ENCODE data around the gene ANKRD44.
A peak's percentile ranks its signal among the peaks of the same experiment; 100 is the strongest.
"Not testable (repeated sequence)": the region's sequence is repeated elsewhere in the genome, so short reads cannot be mapped to it uniquely, and the experiment has no call there.

The ANKRD44 gene

DNA sequence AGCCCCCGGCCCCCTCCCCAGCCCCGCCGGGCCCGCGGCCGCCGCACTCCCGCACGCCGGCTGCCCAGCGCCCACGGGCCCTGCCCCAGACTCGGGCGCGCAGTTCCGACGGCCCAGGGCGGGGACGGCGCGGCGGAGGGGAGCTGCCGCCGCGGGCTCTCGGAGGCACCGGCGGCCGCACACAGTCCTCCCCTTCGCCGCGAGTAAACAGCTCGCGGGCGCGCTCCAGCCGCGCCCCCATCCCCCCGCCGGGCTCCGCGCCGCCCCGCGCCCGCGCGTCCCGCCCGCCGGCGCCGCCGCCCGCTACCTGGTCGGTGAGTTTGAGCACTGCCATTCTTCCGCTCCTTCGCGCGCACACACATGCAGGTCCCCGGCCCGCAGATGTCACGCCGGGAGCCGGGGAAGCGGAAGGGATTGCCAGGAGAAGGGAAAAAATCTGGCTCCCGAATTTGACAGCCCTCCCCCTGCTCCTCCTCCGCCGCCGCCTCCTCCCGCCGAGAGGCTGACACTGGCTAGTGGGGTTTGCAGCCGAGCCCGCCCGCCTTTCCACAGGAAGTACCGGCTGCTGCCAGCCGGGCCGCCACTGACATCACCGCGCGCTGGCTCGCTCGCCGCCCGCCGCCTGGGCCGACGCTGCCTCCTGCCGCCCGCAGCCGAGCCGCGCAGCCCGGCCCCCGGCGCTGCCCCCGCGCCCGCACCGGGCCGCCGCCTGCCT, at the start of gene ANKRD44:
Gene ANKRD44, minus strand, starts transcription at position 510 of the 715 bp plus-strand sequence. Its CDS starts 176 bp downstream, at position 334.
- DNase-seq, result peak; percentile 90
- peak; percentile 74 for ATAC-seq

DNA sequence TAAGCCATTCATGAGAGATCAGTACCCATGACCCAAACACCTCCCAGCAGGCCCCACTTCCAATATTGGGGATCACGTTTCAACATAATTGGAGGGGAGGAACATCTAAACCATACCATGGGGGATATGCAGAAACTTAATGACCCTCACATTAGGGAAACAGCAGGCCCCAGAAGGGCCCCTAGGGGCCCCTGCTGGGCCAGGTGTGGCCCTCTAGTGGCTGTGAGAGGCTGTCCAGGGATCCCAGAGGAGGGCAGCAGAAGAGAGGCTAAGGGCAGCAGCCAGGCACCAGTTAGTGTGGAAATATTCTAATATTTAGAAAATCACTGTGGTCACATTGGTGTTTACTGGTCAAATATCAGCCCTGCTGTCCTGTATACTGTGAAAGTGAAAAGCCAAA, 49.3 kb upstream of the ANKRD44 start:
- DNase-seq (no peak), ATAC-seq (no peak)

DNA sequence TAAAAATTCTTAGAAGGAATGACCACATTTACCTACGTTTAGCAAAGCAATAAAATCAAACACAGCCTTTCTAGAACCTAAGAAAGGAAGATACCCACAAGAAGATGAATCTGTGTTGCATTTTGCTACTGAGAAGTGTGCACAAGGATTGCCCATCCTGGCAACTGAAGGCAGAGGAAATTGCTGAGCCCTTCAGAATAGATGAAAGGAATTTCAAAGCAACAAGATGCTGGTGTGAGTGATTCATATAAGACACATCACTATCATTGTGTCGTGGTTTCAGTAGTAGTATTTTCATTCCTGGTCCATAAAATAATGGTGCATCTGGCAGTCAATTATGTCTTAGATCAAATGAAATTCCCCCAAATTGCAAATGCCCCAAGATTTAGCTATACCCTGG, 48.4 kb upstream of the ANKRD44 start:
- DNase-seq, result no peak
- peak; percentile 69 for ATAC-seq

DNA sequence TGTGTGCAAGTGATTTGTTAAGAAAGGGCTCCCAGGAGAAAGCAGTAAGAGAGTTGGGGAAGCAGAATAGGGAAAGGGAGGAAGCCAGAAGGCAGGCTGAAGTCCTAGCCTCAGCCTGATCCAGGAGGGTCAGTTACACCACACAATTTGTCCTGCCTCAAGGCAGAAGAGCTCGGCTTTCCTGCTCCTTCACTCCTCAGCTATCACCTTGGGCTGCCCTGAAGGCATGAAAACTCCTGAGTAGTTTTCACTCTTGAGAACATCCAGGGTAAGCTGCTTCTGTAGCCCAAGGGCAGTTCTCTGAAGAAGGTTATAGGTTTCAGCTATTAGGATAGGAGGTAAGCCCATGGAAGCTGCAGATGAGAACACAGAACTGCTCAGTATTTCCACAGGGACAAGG, 47.4 kb upstream of the ANKRD44 start:
- no peak for DNase-seq
- ATAC-seq, result no peak

DNA sequence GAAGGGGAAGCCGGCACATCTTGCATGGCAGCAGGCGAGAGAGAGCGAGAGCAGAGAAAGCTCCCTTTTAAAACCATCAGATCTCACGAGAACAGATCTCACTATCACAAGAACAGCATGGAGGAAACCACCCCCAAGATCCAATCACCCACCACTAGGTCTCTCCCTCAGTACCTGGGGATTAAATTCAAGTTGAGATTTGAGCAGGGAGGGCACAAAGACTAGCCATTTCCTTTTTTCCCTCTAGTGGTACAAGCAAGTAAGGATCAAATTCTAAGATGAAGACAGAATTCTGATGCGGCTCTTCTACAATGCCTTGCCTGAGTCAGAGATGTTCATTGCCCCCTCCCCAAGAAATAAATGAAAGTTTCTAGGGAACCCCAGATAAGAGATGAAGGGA, 45.6 kb upstream of the ANKRD44 start:
- DNase-seq (no peak), ATAC-seq (no peak)

DNA sequence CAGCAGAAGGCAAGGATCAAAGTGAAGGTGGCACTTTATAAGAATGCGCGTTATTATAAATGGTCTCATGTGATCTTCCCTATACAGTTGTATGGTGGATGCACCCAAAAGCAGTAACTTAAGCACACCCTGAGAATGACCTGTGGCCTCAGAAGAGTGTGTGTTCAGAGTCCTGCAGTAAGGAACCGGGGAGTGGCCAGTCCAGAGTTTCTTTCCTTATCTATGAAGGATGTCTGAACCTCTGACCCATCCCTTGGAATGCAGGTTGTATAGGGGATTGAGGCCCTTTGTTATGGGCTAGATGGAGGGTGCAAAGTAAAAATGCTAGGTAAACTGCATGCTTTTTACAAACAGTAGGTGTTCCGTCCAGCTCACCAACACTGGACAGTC, 43.6 kb upstream of the ANKRD44 start:
- no peak for DNase-seq

DNA sequence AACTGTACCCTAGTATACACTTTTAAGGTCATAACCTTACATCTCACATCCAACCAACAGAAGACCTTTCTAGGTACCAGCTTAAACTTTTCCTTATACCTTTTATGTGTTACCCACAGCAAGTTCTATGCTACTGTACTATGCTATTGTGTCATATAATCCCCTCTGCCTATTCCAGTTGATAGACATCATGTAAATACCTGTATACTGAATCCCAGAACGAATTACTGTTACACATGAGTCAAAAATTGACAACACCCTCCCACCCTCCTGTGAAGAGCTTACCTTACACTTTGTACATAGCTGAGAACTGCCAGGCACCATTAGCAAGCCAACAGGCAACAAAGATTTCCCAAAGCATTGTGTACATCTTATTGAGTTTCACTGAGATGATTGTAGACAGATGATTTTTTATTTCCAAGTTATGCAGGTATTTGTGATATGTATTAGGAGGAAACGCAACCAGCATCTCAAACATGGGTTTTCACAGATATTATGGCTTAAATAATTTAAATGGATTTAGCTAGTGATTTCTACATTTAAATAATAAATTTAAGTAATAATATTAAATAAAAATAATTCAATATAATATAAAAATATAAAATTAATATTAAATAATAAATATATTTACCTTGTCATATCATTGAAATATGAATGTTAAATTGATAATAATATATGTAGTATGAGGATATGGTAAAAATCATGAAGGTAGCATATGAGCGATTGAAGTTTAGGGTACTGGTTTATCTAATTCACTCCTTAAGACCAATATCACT, 43.0 kb upstream of the ANKRD44 start:
- ATAC-seq (peak; percentile 29), DNase-seq (no peak)

More for the DNA sequence above, 43.6 kb upstream of the ANKRD44 start:
- no peak for ATAC-seq

DNA sequence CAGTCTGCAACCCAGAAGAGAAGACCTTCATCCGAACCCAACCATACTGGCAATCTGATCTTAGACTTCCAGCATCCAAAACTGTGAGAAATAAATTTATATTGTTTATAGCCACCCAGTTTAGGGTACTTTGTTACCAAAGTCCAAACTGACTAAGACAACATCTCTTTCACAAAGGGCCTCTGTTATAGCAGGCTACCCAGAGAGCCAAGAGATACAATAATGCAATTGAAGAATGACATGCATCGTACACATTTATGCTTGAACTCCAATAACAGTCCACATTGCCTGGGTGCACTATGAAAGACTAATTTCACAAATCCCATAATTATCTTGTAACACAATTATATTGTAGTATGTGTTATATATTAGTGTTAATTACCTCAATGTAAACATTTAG, 39.1 kb upstream of the ANKRD44 start:
- no peak for DNase-seq

DNA sequence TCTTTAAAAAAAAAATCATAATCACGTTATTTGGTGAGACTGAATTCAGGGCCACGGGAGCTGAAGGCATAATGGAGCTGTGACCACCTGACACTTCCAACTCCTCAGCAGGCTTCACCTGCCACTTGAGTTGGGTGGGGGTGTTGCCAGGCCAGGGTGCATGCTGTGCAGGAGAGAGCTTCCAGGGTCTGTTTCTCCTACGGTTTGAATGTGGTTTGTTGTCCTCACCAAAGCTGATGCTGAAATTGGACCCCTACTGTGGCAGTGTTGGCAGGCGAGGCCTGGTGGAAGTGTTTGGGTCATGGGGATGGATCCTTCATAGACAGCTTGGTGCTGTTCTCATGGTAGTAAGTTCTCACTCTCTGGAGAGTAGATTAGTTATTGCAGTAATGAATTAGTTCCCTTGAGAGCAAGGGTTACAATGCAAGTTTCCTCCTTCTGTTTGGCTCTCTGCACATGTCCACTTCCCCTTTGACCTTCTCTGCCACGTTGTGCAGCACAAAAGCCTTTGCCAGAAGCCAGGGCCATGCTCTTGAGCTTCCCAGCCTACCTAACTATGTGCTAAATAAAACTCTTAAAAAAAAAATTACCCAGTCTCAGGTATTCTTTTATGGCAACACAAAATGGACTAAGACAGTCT, 38.3 kb upstream of the ANKRD44 start:
- ATAC-seq (no peak), DNase-seq (no peak)

More for the DNA sequence above, 39.1 kb upstream of the ANKRD44 start:
- no peak for ATAC-seq

DNA sequence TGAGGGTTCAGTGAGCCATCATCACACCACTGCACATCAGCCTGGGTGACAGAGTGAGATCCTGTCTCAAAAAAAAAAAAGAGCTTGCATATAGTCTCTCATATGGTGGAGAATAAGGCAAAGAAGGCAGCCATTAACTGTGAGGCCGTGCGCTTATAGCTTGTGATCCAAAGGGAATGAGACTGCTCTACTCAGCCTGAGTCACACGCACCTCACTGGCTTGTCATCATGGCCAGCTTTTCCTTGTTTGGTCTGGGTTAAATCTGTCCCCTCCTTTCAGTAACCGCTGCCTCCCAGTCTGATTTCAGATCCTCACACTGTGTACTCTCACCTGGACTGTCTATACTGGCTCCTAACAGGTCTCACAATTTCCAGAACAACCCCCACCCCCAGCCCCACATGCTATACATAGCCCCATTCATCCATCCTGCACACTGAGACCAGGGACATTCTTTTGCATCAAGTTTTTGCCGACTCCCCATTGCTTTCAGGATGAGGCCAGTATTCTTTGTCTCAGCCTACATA, 35.3 kb upstream of the ANKRD44 start:
- ATAC-seq (no peak), DNase-seq (no peak)

DNA sequence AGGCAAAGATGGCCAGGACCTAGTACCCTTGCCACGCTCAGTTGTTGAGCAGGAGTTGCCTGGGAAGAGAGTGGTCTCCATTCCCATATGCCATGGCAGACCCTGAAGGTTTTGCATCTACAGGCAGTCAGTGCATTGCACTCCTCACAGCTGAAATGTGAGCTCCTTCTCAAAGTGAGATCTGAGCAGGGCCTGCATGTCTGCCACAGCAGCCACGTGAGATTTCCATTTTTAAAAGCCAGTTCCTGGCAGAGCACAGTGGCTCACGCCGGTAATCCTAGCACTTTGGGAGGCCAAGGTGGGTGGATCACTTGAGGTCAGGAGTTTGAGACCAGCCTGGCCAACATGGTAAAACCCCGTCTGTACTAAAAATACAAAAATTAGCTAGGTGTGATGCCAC, 33.4 kb upstream of the ANKRD44 start:
- peak; percentile 45 for ATAC-seq
- DNase-seq, result not testable (repeated sequence)

DNA sequence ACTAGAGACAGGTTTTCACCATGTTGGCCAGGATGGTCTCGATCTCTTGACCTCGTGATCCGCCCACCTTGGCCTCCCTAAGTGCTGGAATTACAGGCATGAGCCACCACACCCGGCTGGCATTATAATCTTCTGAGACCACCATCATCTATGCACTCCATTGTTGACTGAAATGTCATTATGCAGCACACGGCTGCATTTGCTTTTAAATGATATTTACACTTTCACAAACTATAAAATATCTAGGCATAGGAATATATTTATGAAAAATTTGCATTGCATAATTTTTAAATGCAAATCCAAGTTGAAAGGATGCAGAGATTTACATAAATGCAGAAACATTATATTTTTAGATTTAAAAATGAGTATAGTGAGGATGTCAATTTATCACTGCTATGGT, 30.0 kb upstream of the ANKRD44 start:
- ATAC-seq, result no peak
- no peak for DNase-seq

DNA sequence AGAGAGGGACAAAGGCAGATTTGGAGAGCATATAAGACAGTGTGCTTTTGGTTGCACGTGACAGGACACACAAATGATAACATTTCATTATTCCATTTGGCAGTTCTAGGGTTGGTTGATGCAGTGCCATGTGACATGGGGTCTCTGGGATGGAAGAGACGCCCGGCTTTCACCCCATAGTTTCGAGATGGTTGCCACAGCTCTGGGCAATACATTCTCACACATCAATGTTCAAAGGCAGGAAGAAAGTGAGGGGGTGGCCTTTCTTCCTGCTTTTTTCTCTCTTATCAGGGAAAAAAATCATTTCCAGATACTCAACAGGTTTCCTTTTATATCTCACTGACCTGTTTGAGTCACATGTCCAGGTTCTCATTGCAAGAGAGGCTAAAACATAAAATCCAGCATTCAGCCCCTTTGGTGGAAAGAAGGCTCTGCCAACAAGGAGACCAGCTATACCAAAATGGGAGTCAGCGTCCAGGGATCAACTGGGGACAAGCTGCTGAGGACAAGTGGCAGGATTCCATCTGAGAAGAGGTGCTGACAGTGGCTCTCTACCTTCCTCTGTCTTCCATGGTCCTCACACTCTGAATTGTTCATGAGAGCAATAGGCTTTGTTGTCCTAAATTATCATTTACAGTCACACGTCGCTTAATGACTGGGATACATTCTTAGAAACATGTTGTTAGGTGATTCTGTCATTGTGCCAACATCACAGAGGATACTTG, 29.1 kb upstream of the ANKRD44 start:
- ATAC-seq (no peak), DNase-seq (no peak)

DNA sequence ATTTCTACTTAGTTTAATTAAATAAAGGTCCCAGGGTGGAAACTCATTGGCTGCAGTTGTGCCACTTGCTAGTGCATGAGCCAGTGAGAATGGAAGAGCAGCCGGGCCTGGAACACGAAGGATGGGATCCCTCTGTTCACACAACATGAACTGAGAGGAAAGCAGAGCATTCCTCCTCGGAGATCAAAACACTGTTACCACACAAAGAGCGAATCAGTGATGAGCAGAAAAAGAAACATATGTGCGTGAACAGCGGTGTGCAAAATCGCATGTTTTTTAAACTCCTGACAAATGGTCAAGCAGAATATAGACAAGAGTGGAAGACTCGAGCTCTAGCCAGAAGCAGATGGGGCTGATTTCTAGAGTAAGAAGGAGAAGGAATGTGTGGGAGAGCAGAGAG, 28.4 kb upstream of the ANKRD44 start:
- ATAC-seq (no peak), DNase-seq (no peak)

DNA sequence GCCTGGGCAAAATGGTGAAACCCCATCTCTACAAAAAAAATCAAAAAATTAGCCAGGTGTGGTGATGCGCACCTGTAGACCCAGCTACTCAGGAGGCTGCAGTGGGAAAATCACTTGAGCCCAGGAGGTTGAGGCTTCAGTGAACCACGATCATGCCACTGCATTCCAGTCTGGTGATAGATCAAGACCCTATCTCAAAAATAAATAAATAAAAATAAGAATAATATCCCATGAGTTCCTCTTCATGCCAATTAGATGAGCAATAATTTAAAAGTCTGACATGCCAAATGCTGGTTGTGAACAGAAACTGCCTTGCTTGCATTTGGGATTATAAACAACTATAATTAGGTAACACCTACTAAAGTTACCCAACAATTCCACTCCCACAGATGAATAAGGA, 22.1 kb upstream of the ANKRD44 start:
- ATAC-seq, result no peak

DNA sequence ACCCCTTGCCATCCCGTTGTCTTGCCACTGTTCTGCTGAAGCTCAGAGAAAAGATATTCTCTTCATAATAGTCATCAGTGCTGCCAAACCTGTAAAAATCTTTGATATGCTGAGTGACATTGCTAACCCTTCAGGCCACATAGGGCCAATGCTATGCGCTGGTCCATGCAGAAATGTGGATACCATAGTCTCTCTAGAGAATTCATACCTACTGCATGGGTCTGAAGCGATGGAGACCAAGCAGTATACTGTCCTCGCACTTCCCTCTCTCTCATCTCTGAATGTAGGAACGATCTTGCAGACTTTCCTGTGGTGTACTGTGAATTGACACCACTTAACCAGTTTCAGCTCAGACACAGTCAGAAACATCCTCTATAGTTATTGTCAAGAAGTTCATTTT, 17.9 kb upstream of the ANKRD44 start:
- DNase-seq (no peak), ATAC-seq (peak; percentile 9)

More for the DNA sequence above, 22.1 kb upstream of the ANKRD44 start:
- DNase-seq, result no peak

DNA sequence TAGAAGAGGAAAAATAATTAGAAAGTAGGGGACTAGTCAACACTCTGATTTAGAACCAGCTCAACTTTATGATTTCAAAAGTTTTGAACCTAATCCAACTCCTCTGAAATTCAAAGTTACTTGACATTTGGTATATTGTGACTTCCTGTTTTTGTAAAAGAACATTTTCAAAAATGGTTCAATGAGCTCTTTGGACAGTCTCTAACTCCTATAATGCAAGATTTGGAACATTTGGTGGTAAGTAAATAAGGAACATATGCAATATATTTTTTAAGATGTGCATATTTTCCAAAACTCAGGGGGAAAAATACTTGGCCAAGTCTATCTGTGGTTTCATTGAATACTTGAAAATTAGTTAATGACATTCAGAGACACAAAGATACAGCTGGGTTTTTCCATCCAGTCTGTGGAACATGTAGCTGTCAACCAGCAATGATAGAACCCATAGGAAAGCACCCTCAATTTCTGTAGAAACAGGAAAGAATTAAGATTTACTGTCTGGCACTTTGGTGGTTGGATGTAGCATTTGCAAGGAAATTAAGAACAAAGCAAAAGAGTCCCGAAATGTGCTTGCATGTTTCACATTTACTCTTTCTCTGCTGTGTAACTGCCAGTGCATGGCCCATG, 17.0 kb upstream of the ANKRD44 start:
- ATAC-seq, result peak; percentile 71
- no peak for DNase-seq

DNA sequence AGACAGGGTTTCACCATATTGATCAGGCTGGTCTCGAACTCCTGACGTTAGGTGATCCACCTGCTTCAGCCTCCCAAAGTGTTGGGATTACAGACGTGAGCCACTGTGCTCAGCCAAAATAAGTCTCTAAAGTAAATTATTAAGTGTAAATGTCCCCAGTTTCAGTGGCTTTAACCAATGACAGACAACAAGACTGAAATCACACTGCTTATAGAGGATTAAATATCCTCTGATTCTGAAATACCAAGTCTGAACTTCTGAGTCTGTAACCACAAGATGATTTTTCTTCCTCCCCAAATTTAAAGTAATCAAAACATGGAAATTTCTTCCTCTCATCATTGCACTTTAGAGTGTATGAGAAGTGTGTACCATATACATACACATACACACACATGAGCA, 16.5 kb upstream of the ANKRD44 start:
- DNase-seq (no peak), ATAC-seq (peak; percentile 10)

DNA sequence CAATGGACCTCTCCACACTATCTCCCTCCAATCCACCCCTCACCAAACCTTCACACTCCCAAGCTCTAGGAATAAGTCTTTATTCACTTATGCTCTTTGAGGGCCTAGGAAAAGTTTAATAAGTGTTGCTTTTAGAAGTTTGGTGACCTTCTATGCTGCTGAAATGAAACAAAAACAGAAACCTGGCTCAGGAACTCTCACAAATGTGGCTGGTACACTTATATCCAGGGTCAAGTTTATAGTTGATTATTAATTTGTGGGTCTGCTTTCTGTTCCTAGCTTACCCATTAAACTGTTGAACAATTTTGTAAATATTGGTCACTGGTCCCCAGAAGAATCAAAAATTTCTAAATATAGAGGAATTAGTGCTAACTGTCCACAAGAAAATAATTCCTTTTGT, 14.2 kb upstream of the ANKRD44 start:
- DNase-seq (no peak), ATAC-seq (peak; percentile 13)

DNA sequence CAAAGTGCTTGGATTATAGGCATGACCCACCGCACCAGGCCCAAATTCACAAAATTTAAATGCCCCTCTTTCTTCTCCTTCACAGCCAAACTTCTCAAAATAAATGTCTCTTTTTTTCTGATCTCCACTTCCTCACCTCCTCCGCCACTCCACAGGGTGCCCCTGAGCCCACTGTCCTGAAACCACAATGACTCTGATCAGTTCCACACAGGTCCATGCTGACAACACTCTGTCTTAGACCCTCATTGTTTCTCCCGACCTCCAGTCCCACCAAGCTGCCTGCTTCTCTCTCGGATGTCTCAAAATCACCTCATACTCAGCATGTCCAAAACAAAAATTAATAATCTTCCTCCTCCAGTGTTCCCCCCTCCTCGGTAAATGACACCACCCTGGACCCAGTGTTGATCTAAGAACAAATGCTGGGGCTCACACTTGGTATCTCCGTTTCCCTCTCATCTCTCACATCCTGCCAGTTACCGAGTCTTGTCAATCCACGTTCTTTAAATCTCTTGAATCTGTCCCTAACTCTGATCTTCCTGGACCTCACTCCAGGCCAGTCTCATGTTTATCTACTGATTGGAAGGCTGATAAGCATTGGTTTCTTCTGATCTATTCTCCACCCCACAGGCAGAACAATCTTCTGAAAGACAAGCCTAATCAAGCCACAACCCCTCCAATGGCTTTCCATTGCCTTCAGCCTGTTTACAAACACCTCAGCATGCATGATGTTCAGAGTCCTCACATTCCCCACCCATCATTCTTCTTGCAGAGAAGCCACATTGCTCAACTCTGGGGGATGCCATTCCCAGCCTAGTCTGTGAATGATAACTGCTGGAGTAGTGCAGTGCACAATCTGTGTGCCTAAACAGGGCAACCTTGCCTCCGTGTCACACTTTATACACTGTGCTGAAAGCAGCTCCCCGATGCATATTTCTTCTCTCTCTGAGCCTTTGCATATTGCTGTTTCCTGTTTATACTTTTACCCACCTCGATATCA, 12.4 kb upstream of the ANKRD44 start:
- DNase-seq, result no peak
- peak; percentile 29 for ATAC-seq
